ENCODE data around the gene USP6NL.

- no peak for TF ChIP-seq HCFC1 (IDR thresholded peaks at IDR 0.05; ENCODE audit: low read length)
- no peak for TF ChIP-seq CTCF (IDR thresholded peaks at IDR 0.05 in 2 of 3, conservative IDR thresholded peaks at IDR 0.05 in 1 of 3; ENCODE audit: control insufficient read depth in 2 of 3, extremely low read depth in 1 of 3, insufficient read depth in 1 of 3, low read depth in 3 of 3, low read length in 3 of 3)
- no peak for TF ChIP-seq ZNF274 (IDR thresholded peaks at IDR 0.05; ENCODE audit: insufficient read depth, insufficient read length)
- no peak for TF ChIP-seq TARDBP (IDR thresholded peaks at IDR 0.05; ENCODE audit: borderline replicate concordance)
- TF ChIP-seq POLR2A (IDR thresholded peaks at IDR 0.05; ENCODE audit: low read depth, low read length): no peak
- no peak for TF ChIP-seq RFX5 (IDR thresholded peaks at IDR 0.05; ENCODE audit: low read depth, low read length)
- TF ChIP-seq PBX3 (IDR thresholded peaks at IDR 0.05; ENCODE audit: insufficient replicate concordance, low read depth, low read length): no peak
- no peak for TF ChIP-seq CBFB (IDR thresholded peaks at IDR 0.05; ENCODE audit: low read depth)
- no peak for TF ChIP-seq YY1 (IDR thresholded peaks at IDR 0.05; ENCODE audit: low read depth, low read length)
- TF ChIP-seq NFIC (IDR thresholded peaks at IDR 0.05; ENCODE audit: low read depth, low read length): no peak
- TF ChIP-seq HDAC2 (IDR thresholded peaks at IDR 0.05): no peak
Measured at GRCh38 chr10:11446133-11446532, 165.3 kb downstream of the USP6NL start.

Measured in GM12878 (cell line).